RKO (cell line): Measurements from ENCODE around the gene ADK.
A peak's percentile ranks its signal among the peaks of the same experiment; 100 is the strongest.
"Not testable (repeated sequence)": the region's sequence is repeated elsewhere in the genome, so short reads cannot be mapped to it uniquely, and the experiment has no call there.

Experiments
- DNase-seq: peaks from one replicate; pipeline ENCODE4 v3.0.0-alpha.2; 2016; ENCODE audit warnings: low spot score

ADK gene

GRCh38 chr10:74187237-74187636, 36.2 kb downstream of the ADK start:
- DNase-seq = no peak

GRCh38 chr10:74188617-74189016, 37.6 kb downstream of the ADK start:
- not testable (repeated sequence) for DNase-seq

DNA sequence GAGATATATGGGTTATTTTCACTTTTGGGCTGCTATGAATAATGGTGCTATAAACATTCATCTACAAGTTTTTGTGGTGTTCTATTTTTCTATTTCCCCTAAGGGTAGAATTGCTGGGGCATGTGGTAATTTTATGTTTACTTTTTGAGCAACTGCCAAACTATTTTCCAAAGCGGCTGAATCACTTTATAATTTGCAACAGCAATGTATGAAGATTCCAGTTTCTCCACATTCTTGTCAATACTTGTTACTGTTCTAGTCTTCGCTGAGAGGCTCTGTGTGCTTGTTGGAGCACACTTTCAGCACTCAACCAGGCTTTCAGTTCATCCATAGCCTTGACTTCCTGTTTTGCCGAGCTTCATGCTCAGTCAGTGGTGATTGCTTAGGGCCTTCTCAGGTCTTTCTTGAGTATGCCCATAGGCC, 39.0 kb downstream of the ADK start:
- no peak for DNase-seq

DNA sequence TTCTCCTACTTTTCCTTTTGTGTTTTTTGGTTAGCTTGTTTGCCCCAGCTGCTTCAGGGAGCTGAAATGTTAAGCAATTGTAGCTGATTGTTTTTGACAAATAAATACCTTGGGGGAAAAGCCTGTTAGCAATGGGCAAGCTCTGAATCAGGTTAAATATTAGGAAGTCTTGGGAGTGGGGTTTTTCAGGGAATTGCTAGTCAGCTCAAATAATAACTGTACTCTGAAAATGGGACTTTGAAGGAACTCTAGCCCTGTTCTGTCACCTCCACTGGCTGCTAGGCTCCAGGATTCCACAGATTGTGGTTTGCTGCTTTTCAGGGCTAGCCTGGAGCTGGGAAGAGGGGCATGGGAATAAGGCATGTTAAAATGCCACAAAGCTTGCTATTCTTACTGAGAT, 39.5 kb downstream of the ADK start:
- no peak for DNase-seq

DNA sequence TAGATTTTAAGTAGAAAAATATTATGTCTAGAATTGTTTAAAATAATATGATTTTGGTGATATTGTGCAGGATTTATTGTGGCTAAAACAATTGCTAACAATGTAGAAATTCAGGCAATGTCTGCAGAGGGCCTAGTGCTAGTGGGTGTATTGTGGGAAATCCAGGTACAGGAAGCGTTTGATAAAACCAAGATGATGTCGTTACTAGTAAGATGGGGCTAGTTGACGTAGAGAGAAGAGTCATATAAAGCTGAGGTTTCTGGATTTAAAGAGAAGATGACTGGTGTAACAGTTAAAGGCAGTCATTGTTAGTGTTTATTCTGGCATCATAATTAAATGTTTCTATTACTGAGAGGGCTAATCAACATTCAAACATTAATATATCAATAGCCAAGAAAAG, 43.5 kb downstream of the ADK start:
- peak; percentile 27 for DNase-seq

GRCh38 chr10:74194999-74195398, 44.0 kb downstream of the ADK start:
- no peak for DNase-seq

- no peak for DNase-seq
Observed at GRCh38 chr10:74199315-74199714, 48.3 kb downstream of the ADK start.

DNA sequence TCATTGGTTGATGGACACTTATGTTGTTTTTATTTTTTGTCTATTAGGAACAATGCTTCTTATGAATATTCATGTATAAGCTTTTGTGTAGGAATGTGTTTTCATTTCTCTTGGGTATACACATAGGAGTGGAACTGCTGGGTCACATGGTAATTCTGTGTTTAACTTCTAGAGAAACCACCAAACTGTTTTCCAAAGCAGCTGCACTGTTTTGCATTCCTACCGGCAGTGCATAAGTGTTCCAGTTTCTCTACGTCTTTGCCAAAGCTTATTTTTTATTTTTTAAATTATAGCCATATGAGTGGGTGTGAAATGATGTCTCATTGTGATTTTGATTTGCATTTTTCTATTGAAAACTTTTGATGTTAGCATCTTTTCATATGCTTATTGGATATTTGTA, 51.3 kb downstream of the ADK start:
- no peak for DNase-seq

DNA sequence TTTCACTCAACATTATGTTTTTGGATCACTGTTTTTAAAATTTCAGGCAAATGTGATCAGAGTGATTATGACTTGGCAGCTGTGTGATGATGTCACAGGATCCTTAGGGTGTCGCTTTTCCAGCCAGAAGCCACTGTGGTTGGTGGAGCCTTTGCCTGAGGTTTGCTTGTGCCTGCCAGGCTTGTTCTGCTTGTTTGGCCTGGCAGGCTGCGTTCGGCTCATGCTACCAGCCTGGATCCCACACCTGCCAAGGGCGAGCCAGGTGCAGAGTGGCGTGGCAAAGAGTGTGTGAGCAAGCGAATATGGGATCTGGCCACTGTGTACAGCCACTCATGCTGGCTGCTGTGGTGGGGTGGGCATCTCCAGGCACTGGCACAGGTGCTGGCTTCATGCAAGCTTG, 55.7 kb downstream of the ADK start:
- DNase-seq = no peak

DNA sequence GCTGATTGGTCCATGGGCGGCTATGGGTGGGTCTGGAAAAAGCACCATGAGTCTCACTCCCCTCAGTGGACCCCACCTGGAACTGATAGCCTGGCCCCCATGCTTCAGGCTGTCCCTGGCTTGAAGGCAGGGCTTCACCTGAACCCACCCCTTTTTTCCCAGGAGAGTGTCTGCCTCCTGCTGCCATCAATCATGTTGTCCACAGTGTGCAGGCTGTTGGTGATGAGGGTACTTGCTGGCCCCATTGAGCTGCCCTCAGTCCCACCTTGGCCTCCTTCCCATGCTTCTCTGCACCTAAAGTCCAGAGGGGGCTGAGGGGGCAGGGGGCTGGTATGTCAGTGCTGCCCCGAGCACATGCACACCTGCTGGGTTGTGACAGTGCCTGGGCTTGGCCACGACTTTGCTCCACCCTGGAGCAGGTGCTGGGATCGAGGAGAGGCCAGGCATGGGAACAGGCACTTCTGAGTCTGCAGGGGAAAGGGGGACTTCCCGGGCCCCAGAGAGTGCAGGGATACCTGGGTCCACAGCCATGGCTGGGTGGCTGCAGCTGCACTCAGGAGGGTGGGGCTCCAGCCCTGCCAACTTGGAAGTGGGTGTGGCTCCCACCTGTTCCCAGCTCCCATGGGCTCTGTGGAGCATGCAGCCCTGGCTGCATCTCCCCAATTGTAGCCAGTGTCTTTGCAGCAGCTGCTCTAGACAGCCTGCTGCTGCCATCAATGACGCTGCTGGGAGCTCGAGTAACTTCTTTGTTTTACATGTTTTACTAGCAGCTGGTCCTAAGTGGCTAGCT, 56.9 kb downstream of the ADK start:
- DNase-seq = no peak

DNA sequence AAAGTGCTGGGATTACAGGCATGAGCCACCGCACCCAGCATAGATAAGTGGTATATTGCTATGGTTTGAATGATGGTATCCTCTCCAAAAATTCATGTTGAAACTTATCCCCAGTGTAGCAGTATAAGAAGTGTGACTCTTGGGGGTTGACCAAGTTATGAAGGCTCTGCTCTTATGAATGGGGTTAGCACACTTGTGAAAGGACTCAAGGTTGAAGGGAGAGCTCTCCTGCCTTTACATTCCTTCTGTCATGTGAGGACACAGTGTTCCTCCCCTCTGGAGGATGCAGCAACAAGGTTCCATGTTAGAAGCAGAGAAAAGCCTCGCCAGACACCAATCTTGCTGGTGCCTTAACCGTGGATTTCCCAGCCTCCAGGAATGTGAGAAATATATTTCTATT, 58.0 kb downstream of the ADK start:
- no peak for DNase-seq

- DNase-seq = no peak
Observed at GRCh38 chr10:74213019-74213418, 62.0 kb downstream of the ADK start.

DNA sequence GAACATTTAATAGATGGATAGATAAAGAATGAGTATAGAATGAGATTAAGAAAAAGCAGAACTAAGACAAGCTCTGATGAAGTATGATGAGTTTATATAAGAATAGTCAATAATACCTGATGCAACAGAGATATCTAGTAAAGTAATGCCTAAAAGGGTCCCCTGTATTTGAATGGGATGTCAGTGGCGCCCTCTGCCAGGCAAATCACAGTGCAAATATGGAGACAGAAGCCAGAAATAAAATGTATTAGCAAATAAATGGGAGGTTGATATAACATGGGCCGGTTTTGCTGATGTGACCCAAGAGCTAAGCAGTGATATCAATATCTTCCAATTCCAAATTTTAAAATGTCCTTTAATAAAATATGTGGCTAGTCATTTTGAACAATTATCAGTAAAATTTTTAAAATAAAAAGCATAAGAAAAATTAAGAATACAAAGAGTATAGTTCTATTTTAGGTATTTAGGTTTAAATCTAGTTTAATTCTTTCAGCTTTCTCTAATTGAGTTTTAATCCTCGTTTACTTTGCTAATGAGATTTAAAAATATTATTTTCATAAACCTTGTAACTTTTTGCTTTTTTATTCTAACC, 62.6 kb downstream of the ADK start:
- DNase-seq = peak; percentile 26

- DNase-seq = not testable (repeated sequence)
Observed at GRCh38 chr10:74217110-74217509, 66.1 kb downstream of the ADK start.

- not testable (repeated sequence) for DNase-seq
Observed at GRCh38 chr10:74222467-74222866, 71.4 kb downstream of the ADK start.

GRCh38 chr10:74223755-74224529, 72.9 kb downstream of the ADK start:
- DNase-seq = peak; percentile 71

DNA sequence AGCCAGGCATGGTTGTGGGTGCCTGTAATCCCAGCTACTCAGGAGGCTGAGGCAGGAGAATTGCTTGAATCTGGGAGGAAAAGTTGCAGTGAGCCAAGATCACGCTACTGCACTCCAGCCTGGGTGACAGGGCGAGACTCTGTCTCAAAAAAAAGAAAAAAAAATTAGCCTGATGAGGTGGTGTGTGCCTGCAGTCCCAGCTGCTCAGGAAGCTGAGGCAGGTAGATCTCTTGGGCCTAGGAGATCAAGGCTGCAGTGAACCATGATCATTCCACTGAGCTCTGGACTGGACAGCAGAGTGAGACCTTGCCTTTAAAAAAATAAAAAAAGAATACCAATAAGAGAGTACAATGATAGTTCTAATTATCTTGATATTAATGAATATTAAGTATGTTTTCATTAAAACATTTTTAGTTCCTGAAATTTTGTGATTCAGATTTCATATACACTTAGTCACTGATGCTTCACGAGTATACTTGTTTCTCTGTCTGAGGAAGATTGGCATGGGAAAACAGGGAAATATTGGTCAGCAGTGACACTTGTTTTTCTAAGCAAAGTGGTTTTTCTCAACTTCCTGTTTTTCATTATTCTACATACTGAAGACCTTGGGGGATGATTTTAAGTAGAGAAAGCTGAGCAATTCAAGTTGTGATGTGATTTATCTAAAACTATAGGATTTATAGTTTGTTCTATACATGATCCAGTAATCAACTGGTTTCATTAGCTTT, 76.8 kb downstream of the ADK start:
- DNase-seq = peak; percentile 49

- DNase-seq = no peak
Observed at GRCh38 chr10:74231375-74231774, 80.4 kb downstream of the ADK start.

DNA sequence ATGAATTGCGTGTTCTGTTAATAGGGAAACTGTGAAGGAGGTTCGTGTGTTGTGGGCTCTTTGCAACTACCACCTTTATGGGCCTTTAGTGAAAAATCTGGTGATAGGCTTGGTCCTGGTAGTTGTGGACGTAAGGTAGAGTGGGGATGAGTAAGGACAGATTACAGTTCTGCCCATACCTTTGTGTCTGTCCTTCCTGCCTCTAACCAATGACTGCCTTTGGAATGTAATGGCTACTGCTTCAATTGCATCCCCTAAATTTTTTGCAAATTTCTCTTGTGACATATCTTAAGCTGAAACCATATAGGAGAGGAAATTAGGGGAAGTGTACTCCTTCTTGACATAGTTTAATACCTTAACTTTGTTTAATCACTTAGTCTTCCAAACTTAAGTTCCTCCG, 82.3 kb downstream of the ADK start:
- DNase-seq = no peak

GRCh38 chr10:74234569-74234968, 83.5 kb downstream of the ADK start:
- DNase-seq = peak; percentile 34

GRCh38 chr10:74238031-74238431, 87.0 kb downstream of the ADK start:
- DNase-seq = no peak

GRCh38 chr10:74238516-74238915, 87.5 kb downstream of the ADK start:
- no peak for DNase-seq
